Psoas muscle (tissue), 8 donors: ENCODE data around the gene CCDC12. TPM values are rescaled to one million over a fixed set of nuclear protein-coding genes. Genes with fewer than 3 reads are reported as not detected.

Experiments used
- ATAC-seq, 4 donors: fragments of 200-7000 bp; cut with Tn5 transposase; one replicate each; pipeline ENCODE4 v1.9.1; 2020; ENCODE audit warnings: moderate library complexity in 3 of 4, mild to moderate bottlenecking in 2 of 4
- DNase-seq, 2 donors: peaks; one replicate each; pipeline ENCODE4 v3.0.0-alpha.2; 2020
- H3K27ac ChIP-seq: fragments of 200-600 bp; one replicate; pipeline ENCODE4 v1.8.0; 2022
- H3K27me3 ChIP-seq, 3 donors: fragments of 200-600 bp in 1 of 3; one replicate each; pipeline versions ENCODE4 v1.6.1 to v1.8.0; 2013 to 2022; ENCODE audit warnings: low read length in 2 of 3, mild to moderate bottlenecking in 2 of 3, moderate library complexity in 1 of 3; ENCODE audit not compliant: insufficient read depth in 3 of 3
- H3K36me3 ChIP-seq, 2 donors: fragments of 200-600 bp in 1 of 2; one replicate each; pipeline versions ENCODE4 v1.6.1 to v1.8.0; 2013 to 2022; ENCODE audit warnings: low read depth in 1 of 2, mild to moderate bottlenecking in 1 of 2, moderate library complexity in 1 of 2; ENCODE audit not compliant: insufficient read depth in 1 of 2
- H3K4me1 ChIP-seq: fragments of 200-600 bp; one replicate; pipeline ENCODE4 v1.8.0; 2022
- H3K4me3 ChIP-seq: fragments of 200-600 bp; one replicate; pipeline ENCODE4 v1.8.0; 2022; ENCODE audit warnings: mild to moderate bottlenecking
- H3K9me3 ChIP-seq: fragments of 200-600 bp; one replicate; pipeline ENCODE4 v1.8.0; 2022
- CTCF ChIP-seq: fragments of 200-600 bp; IDR thresholded peaks from one replicate; pipeline ENCODE4 v1.8.0; 2022; ENCODE audit warnings: antibody characterized with exemption
- WGBS, 3 donors: extraction: QIAGEN DNeasy Blood & Tissue Kit; methylation state at CpG; one replicate each; pipeline versions ENCODE4 v1.1.6 to v1.1.7; 2013; 5-methylcytosine and 5-hydroxymethylcytosine counted together
- intact Hi-C, 2 donors: fragments of 100-400 bp; cut with DNase I; formaldehyde crosslinking; loops; one replicate each; pipeline versions ENCODE4 v1.11.0 to v1.14.2; 2022
- polyA plus RNA-seq, 3 donors: library from polyadenylated mRNA; stranded (reverse); fragments of 200-250 nt; gene quantifications; one replicate each; pipeline ENCODE4 v1.2.3, GENCODE V29; 2013
- total RNA-seq, 4 donors: library from RNA; stranded (reverse); fragmentation: NEBNext Ultra II Directional in 2 of 4; extraction: Animal tissue kit (Norgen Biotek cat#: 25700) in 2 of 4; gene quantifications; one replicate each; pipeline versions ENCODE4 v1.2.1 to v1.2.4, GENCODE V29; 2021 to 2023
- donor health status: healthy with polysubstance abuse.
- donor health status: DM: no; HTN: no; CAD: no; lungs with moderate emphysema.
- donor health status: Bipolar disorder and iron deficiency.
- donor health status: healthy.
- donor health status: DM: yes; HTN: yes; CAD: no.
- donor health status: DM: no; HTN: no; CAD: no.
- donor health status: DM: no; HTN: no; CAD: no.
- donor health status: DM: yes; HTN: yes; CAD: no.

Gene CCDC12
- total and polyA plus RNA-seq, 7 donors: 25.1 to 69.8 (median 36.4) TPM

DNA sequence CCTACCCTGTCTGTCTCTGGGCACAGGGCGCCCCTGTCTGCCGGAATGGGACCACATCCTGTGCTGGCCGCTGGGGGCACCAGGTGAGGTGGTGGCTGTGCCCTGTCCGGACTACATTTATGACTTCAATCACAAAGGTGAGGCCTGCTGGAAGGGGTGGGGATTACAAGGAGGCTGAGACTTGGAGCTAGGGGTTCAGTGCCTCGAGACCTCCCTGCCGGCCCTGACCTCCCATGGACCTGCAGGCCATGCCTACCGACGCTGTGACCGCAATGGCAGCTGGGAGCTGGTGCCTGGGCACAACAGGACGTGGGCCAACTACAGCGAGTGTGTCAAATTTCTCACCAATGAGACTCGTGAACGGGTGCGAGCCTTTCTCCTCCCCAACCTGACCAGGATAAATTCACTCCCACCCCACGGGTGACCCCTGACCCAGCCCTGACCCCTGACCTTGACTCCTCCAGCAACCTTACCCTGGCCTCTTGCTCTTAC, 78.7 kb downstream of the CCDC12 start:
- no peak overlapping the region for H3K4me3 ChIP-seq
- intact Hi-C loops: loop anchor here in 1 of 2 donors (5.0 kb wide), 1 partner anchor 191 kb away; no protein-coding TSS in a partner anchor
- no peak for TF ChIP-seq CTCF
- peak in 2 of 4 donors; percentile 4 to 9 for ATAC-seq
- H3K27ac ChIP-seq: peak overlapping the region; percentile 36
- peak in 1 of 2 donors; percentile 52 for DNase-seq
- no peaks in the 10 kb centered on the region for H3K36me3 ChIP-seq
- no peaks in the 10 kb centered on the region for H3K9me3 ChIP-seq
- 49 to 73% (median 54%) methylated on average over 15 of the region's 15 CpGs for WGBS, 3 donors
- peaks cover 0 to 2% (median 0%) of the 10 kb centered on the region in 3 donors for H3K27me3 ChIP-seq
- no peaks in the 10 kb centered on the region for H3K4me1 ChIP-seq

- TF ChIP-seq CTCF: no peak
- H3K4me1 ChIP-seq: no peaks in the 10 kb centered on the region
- no peak overlapping the region for H3K27ac ChIP-seq
- intact Hi-C loops: loop anchor here in 1 of 2 donors (5.0 kb wide), 1 partner anchor 190 kb away; no protein-coding TSS in a partner anchor
- DNase-seq: peak; percentile 6 to 8
- H3K27me3 ChIP-seq: peaks cover 0 to 2% (median 0%) of the 10 kb centered on the region in 3 donors
- no peak for ATAC-seq
- 99 to 100% (median 100%) methylated on average over 2 of the region's 2 CpGs for WGBS, 3 donors
- H3K9me3 ChIP-seq: no peaks in the 10 kb centered on the region
- no peak overlapping the region for H3K4me3 ChIP-seq
- H3K36me3 ChIP-seq: no peaks in the 10 kb centered on the region
Measured at GRCh38 chr3:46897031-46897430, 79.5 kb downstream of the CCDC12 start.

- 64 to 79% (median 70%) methylated on average over 5 of the region's 5 CpGs for WGBS, 3 donors
- H3K4me3 ChIP-seq: no peak overlapping the region
- no peaks in the 10 kb centered on the region for H3K4me1 ChIP-seq
- intact Hi-C loops: loop anchor here in 1 of 2 donors (5.0 kb wide), 1 partner anchor 189 kb away; no protein-coding TSS in a partner anchor
- DNase-seq (peak; percentile 11 to 55), ATAC-seq (no peak)
- no peaks in the 10 kb centered on the region for H3K36me3 ChIP-seq
- H3K27me3 ChIP-seq: peaks cover 0 to 2% (median 0%) of the 10 kb centered on the region in 3 donors
- no peak overlapping the region for H3K27ac ChIP-seq
- no peak for TF ChIP-seq CTCF
- no peaks in the 10 kb centered on the region for H3K9me3 ChIP-seq
Measured at GRCh38 chr3:46896386-46896785, 80.2 kb downstream of the CCDC12 start.

DNA sequence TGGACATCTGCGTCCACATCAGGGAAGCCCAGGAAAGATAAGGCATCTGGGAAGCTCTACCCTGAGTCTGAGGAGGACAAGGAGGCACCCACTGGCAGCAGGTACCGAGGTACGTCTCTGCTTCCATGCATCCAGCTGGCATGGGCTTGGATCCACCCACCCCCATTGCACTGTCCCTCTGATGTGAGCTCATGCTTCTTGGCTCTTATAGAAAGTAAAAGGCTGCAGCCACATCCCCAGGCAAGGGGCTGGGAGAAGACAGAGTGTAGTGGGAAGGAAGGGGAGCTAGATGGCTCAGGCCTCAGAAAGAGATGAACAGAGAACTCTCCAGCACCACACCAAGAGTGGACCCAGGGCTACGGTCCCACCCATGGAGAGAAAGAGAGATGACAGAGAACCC, 80.8 kb downstream of the CCDC12 start:
- DNase-seq (peak; percentile 10 to 30), ATAC-seq (no peak)
- Histone ChIP-seq H3K4me3 (no peak overlapping the region), H3K27me3 (peaks cover 0 to 2% (median 0%) of the 10 kb centered on the region in 3 donors), H3K9me3 (no peaks in the 10 kb centered on the region), H3K4me1 (no peaks in the 10 kb centered on the region), H3K36me3 (no peaks in the 10 kb centered on the region), H3K27ac (no peak overlapping the region)
- WGBS, 3 donors: 88 to 94% (median 88%) methylated on average over 4 of the region's 4 CpGs
- intact Hi-C loops: loop anchor here (1.0 to 5.0 kb wide), 3 partner anchors 28 to 191 kb away; no protein-coding TSS in a partner anchor
- TF ChIP-seq CTCF: no peak
